Ramos (cell line): Measurements from ENCODE around the gene TTYH1.
"Not testable (repeated sequence)": the region's sequence is repeated elsewhere in the genome, so short reads cannot be mapped to it uniquely, and the experiment has no call there.

Experiments used
- in situ Hi-C: fragments of 300-500 bp; cut with MboI; formaldehyde crosslinking; loops from one replicate; pipeline ENCODE4 v1.14.3; 2022; ENCODE audit warnings: low sequenced_read_pairs; ENCODE audit not compliant: unreplicated experiment

TTYH1 gene

GRCh38 chr19:54436031-54436523 lies 20.8 kb downstream of the TTYH1 start:
- in situ Hi-C loops = no loop called here

GRCh38 chr19:54436628-54437252 lies 21.5 kb downstream of the TTYH1 start:
- in situ Hi-C loops = no loop called here

GRCh38 chr19:54439174-54439851 lies 24.0 kb downstream of the TTYH1 start:
- in situ Hi-C loops = no loop called here

GRCh38 chr19:54440641-54441040 lies 25.4 kb downstream of the TTYH1 start:
- in situ Hi-C loops = no loop called here

- in situ Hi-C loops = no loop called here
Observed at GRCh38 chr19:54444737-54445136, 29.5 kb downstream of the TTYH1 start.

GRCh38 chr19:54446349-54446748 lies 31.1 kb downstream of the TTYH1 start:
- in situ Hi-C loops = not testable (repeated sequence)

- in situ Hi-C loops = no loop called here
Observed at GRCh38 chr19:54448040-54448773, 32.9 kb downstream of the TTYH1 start.

- in situ Hi-C loops = no loop called here
Observed at GRCh38 chr19:54448774-54449700, 33.8 kb downstream of the TTYH1 start, which contains the start of gene LENG8. TSS of gene LENG8 (plus strand) at chr19:54449199. CDS start at chr19:54451345, 2,146 bp downstream.

GRCh38 chr19:54449701-54450069 lies 34.4 kb downstream of the TTYH1 start:
- in situ Hi-C loops = no loop called here

- in situ Hi-C loops = no loop called here
Observed at GRCh38 chr19:54451331-54451871, 36.1 kb downstream of the TTYH1 start.

- in situ Hi-C loops = no loop called here
Observed at GRCh38 chr19:54451997-54452396, 36.7 kb downstream of the TTYH1 start.

- in situ Hi-C loops = no loop called here
Observed at GRCh38 chr19:54452626-54453025, 37.4 kb downstream of the TTYH1 start.

GRCh38 chr19:54453921-54454780 lies 38.9 kb downstream of the TTYH1 start:
- in situ Hi-C loops = no loop called here

- in situ Hi-C loops = no loop called here
Observed at GRCh38 chr19:54454781-54455675, 39.8 kb downstream of the TTYH1 start.

- in situ Hi-C loops = no loop called here
Observed at GRCh38 chr19:54455786-54456422, 40.6 kb downstream of the TTYH1 start.

GRCh38 chr19:54456423-54457373 lies 41.4 kb downstream of the TTYH1 start:
- in situ Hi-C loops = no loop called here
